Hematopoietic multipotent progenitor cell treated with erythropoietin and hydrocortisone succinate and interleukin-3 and kit ligand, for 15 days (in vitro differentiated cells): ENCODE results near the gene IRF6.

Experiments used
- DNase-seq: peaks from one replicate; pipeline ENCODE4 v3.0.0-alpha.2; 2015; ENCODE audit warnings: low spot score

The IRF6 gene

GRCh38 chr1:209805875-209806760 lies at the start of gene IRF6:
IRF6 (minus strand) TSS chr1:209806142; CDS start chr1:209801413, 4,729 bp downstream.
- DNase-seq = peak; percentile 89

- DNase-seq = no peak
Observed at GRCh38 chr1:209855623-209856022, 49.7 kb upstream of the IRF6 start.

- no peak for DNase-seq
Observed at GRCh38 chr1:209855006-209855405, 49.1 kb upstream of the IRF6 start.

GRCh38 chr1:209854196-209854595 lies 48.3 kb upstream of the IRF6 start:
- no peak for DNase-seq

- DNase-seq = no peak
Observed at GRCh38 chr1:209853676-209854075, 47.7 kb upstream of the IRF6 start.

GRCh38 chr1:209850342-209850979 lies 44.5 kb upstream of the IRF6 start:
- peak; percentile 24 for DNase-seq

GRCh38 chr1:209849388-209849787 lies 43.4 kb upstream of the IRF6 start:
- no peak for DNase-seq

- DNase-seq = no peak
Observed at GRCh38 chr1:209845408-209845725, 39.4 kb upstream of the IRF6 start.

- no peak for DNase-seq
Observed at GRCh38 chr1:209844695-209845407, 38.9 kb upstream of the IRF6 start.

- DNase-seq = no peak
Observed at GRCh38 chr1:209840611-209841010, 34.7 kb upstream of the IRF6 start.

GRCh38 chr1:209839875-209840546 lies 34.1 kb upstream of the IRF6 start:
- no peak for DNase-seq

- DNase-seq = no peak
Observed at GRCh38 chr1:209838537-209838936, 32.6 kb upstream of the IRF6 start.

- no peak for DNase-seq
Observed at GRCh38 chr1:209837671-209838070, 31.7 kb upstream of the IRF6 start.

- DNase-seq = no peak
Observed at GRCh38 chr1:209835782-209836298, 29.9 kb upstream of the IRF6 start.

GRCh38 chr1:209831615-209832014 lies 25.7 kb upstream of the IRF6 start:
- DNase-seq = no peak

- no peak for DNase-seq
Observed at GRCh38 chr1:209830722-209831121, 24.8 kb upstream of the IRF6 start.

- DNase-seq = no peak
Observed at GRCh38 chr1:209829716-209830115, 23.8 kb upstream of the IRF6 start.

- DNase-seq = peak; percentile 94
Observed at GRCh38 chr1:209827384-209828262, 21.7 kb upstream of the IRF6 start, which contains the start of gene UTP25. UTP25 (plus strand) TSS chr1:209827972; CDS start chr1:209828064, 92 bp downstream.

- DNase-seq = no peak
Observed at GRCh38 chr1:209825591-209826434, 19.9 kb upstream of the IRF6 start.
